H9 (cell line): ENCODE measurements around the gene DCDC2. TPM values are rescaled to one million over a fixed set of nuclear protein-coding genes. Genes with fewer than 3 reads are reported as not detected.

Source experiments
- DNase-seq: peaks from one replicate; pipeline ENCODE4 v3.0.0-alpha.2; 2017
- H2AFZ ChIP-seq: one replicate; pipeline ENCODE4 v1.6.1; 2013; ENCODE audit warnings: mild to moderate bottlenecking, low read length, control low read depth, moderate library complexity
- H2AK5ac ChIP-seq: 2 replicates; pipeline ENCODE4 v1.6.1; 2013; ENCODE audit warnings: low read length, control low read depth, mixed read lengths; ENCODE audit not compliant: insufficient read length
- H2BK120ac ChIP-seq: one replicate; pipeline ENCODE4 v1.6.1; 2013; ENCODE audit warnings: low read depth, mild to moderate bottlenecking, low read length, control low read depth, inconsistent platforms; ENCODE audit not compliant: poor library complexity, severe bottlenecking
- H2BK12ac ChIP-seq: 2 replicates; pipeline ENCODE4 v1.6.1; 2013; ENCODE audit warnings: low read length, control low read depth, mixed read lengths, low read depth; ENCODE audit not compliant: insufficient read length
- H2BK15ac ChIP-seq: 2 replicates; pipeline ENCODE4 v1.6.1; 2013; ENCODE audit warnings: low read depth, low read length, control low read depth
- H2BK20ac ChIP-seq: one replicate; pipeline ENCODE4 v1.6.1; 2013; ENCODE audit warnings: low read depth, mild to moderate bottlenecking, low read length, control low read depth, inconsistent platforms; ENCODE audit not compliant: poor library complexity, severe bottlenecking
- H2BK5ac ChIP-seq: 2 replicates; pipeline ENCODE4 v1.6.1; 2013; ENCODE audit warnings: low read length, control low read depth, mixed read lengths; ENCODE audit not compliant: insufficient read length
- H3K14ac ChIP-seq: 2 replicates; pipeline ENCODE4 v1.6.1; 2013; ENCODE audit warnings: low read length, control low read depth; ENCODE audit not compliant: insufficient read depth
- H3K18ac ChIP-seq: 2 replicates; pipeline ENCODE4 v1.6.1; 2013; ENCODE audit warnings: low read depth, mild to moderate bottlenecking, mixed read lengths, low read length, control low read depth; ENCODE audit not compliant: insufficient read length
- H3K23ac ChIP-seq: 2 replicates; pipeline ENCODE4 v1.6.1; 2013; ENCODE audit warnings: low read length, control low read depth, mixed read lengths, low read depth; ENCODE audit not compliant: insufficient read length
- H3K23me2 ChIP-seq: 2 replicates; pipeline ENCODE4 v1.6.1; 2013; ENCODE audit warnings: low read depth, mild to moderate bottlenecking, mixed read lengths, low read length, control low read depth; ENCODE audit not compliant: insufficient read length, poor library complexity, severe bottlenecking
- H3K27ac ChIP-seq: 2 replicates; pipeline ENCODE4 v1.5.1; 2013; ENCODE audit warnings: low read length, control low read depth, mixed read lengths, low read depth; ENCODE audit not compliant: insufficient read length
- H3K27me3 ChIP-seq: 2 replicates; pipeline ENCODE4 v1.6.1; 2013; ENCODE audit warnings: low read length, control low read depth, inconsistent platforms; ENCODE audit not compliant: insufficient read depth
- H3K4ac ChIP-seq: 2 replicates; pipeline ENCODE4 v1.6.1; 2013; ENCODE audit warnings: low read depth, mild to moderate bottlenecking, control low read depth, inconsistent platforms, low read length, moderate library complexity
- H3K4me1 ChIP-seq: 2 replicates; pipeline ENCODE4 v1.6.1; 2013; ENCODE audit warnings: low read length, control low read depth, inconsistent platforms; ENCODE audit not compliant: insufficient read depth
- H3K4me2 ChIP-seq: 2 replicates; pipeline ENCODE4 v1.6.1; 2013; ENCODE audit warnings: low read length, control low read depth, mixed read lengths; ENCODE audit not compliant: insufficient read length, insufficient read depth
- H3K56ac ChIP-seq: 2 replicates; pipeline ENCODE4 v1.6.1; 2013; ENCODE audit warnings: low read depth, mild to moderate bottlenecking, mixed read lengths, low read length, control low read depth; ENCODE audit not compliant: insufficient read length
- H3K79me1 ChIP-seq: 2 replicates; pipeline ENCODE4 v1.6.1; 2013; ENCODE audit warnings: low read depth, mild to moderate bottlenecking, moderate library complexity, low read length, control low read depth, inconsistent platforms; ENCODE audit not compliant: insufficient read depth, poor library complexity, severe bottlenecking
- H3K79me2 ChIP-seq: 2 replicates; pipeline ENCODE4 v1.6.1; 2013; ENCODE audit warnings: low read length, control low read depth, inconsistent platforms; ENCODE audit not compliant: insufficient read depth
- H3K9ac ChIP-seq: 2 replicates; pipeline ENCODE4 v1.6.1; 2013; ENCODE audit warnings: low read length, control low read depth, mixed read lengths; ENCODE audit not compliant: insufficient read length; ENCODE audit errors: extremely low read depth
- H3K9me3 ChIP-seq: one replicate; pipeline ENCODE4 v1.6.1; 2013; ENCODE audit warnings: low read depth, low read length, inconsistent platforms; ENCODE audit not compliant: control insufficient read depth
- H3T11ph ChIP-seq: one replicate; pipeline ENCODE4 v1.6.1; 2013; ENCODE audit warnings: mild to moderate bottlenecking, low read length, control low read depth, inconsistent platforms
- H4K20me1 ChIP-seq: one replicate; pipeline ENCODE4 v1.6.1; 2013; ENCODE audit not compliant: control insufficient read depth, insufficient read length, insufficient read depth
- H4K5ac ChIP-seq: 2 replicates; pipeline ENCODE4 v1.6.1; 2013; ENCODE audit warnings: low read depth, mild to moderate bottlenecking, mixed read lengths, low read length, control low read depth; ENCODE audit not compliant: insufficient read length
- H4K8ac ChIP-seq: replicated peaks from 2 replicates; pipeline ENCODE4 v1.6.1; 2013; ENCODE audit warnings: low read length, control low read depth, mixed read lengths, low read depth; ENCODE audit not compliant: insufficient read length
- H4K91ac ChIP-seq: 2 replicates; pipeline ENCODE4 v1.6.1; 2013; ENCODE audit warnings: low read depth, mild to moderate bottlenecking, moderate library complexity, mixed read lengths, low read length, control low read depth; ENCODE audit not compliant: insufficient read length
- H3K27ac Mint-ChIP-seq, 3 experiments: 2 replicates in 2 of 3; 3 replicates in 1 of 3; pipeline ENCODE4 v1.8.0; 2020 to 2021; ENCODE audit warnings: mixed read lengths in 3 of 3, mild to moderate bottlenecking in 1 of 3, moderate library complexity in 1 of 3
- H3K27me3 Mint-ChIP-seq: 2 replicates; pipeline ENCODE4 v1.8.0; 2021; ENCODE audit warnings: low read depth, mild to moderate bottlenecking, moderate library complexity, mixed read lengths
- H3K36me3 Mint-ChIP-seq, 3 experiments: 2 replicates in 2 of 3; 3 replicates in 1 of 3; pipeline ENCODE4 v1.8.0; 2020 to 2021; ENCODE audit warnings: low read depth in 3 of 3, mixed read lengths in 3 of 3; ENCODE audit not compliant: insufficient read depth in 1 of 3
- H3K4me1 Mint-ChIP-seq, 2 experiments: 2 replicates each; pipeline ENCODE4 v1.8.0; 2020; ENCODE audit warnings: mixed read lengths in 2 of 2
- H3K4me3 Mint-ChIP-seq, 2 experiments: 2 replicates in 1 of 2; 3 replicates in 1 of 2; pipeline ENCODE4 v1.8.0; 2020 to 2021; ENCODE audit warnings: mild to moderate bottlenecking in 2 of 2, mixed read lengths in 2 of 2, moderate library complexity in 1 of 2
- H3K9me3 Mint-ChIP-seq, 2 experiments: 2 replicates in 1 of 2; 3 replicates in 1 of 2; pipeline ENCODE4 v1.8.0; 2020; ENCODE audit warnings: mild to moderate bottlenecking in 2 of 2, mixed read lengths in 2 of 2, moderate library complexity in 1 of 2
- WGBS: extraction: QIAGEN DNeasy Blood & Tissue Kit; methylation state at CpG from one replicate; pipeline ENCODE4 v1.1.7; 2013; ENCODE audit warnings: missing lambda C conversion rate, low lambda C conversion rate, mixed read lengths; ENCODE audit not compliant: insufficient read length; ENCODE audit errors: extremely low coverage; 5-methylcytosine and 5-hydroxymethylcytosine counted together
- total RNA-seq: library from RNA; stranded (reverse); gene quantifications from 2 replicates; pipeline ENCODE4 v1.2.1, GENCODE V29; 2021
- TF ChIP-seq, protein P1 (sequence below): fragments of 200-600 bp; sonication (generic); conservative IDR thresholded peaks from 3 replicates; pipeline ENCODE4 v1.8.0; 2021; ENCODE audit warnings: antibody characterized with exemption, mild to moderate bottlenecking

Gene DCDC2
- total RNA-seq, 1 experiment from 2014 or later = 0.59 TPM

- Mint-ChIP-seq H3K4me3 (no peak overlapping the region), H3K9me3 (no peaks in the 10 kb centered on the region), H3K4me1 (peaks cover 13 to 17% of the 10 kb centered on the region in 2 experiments), H3K27ac (no peak overlapping the region), H3K27me3 (peaks cover 12% of the 10 kb centered on the region), H3K36me3 (no peaks in the 10 kb centered on the region)
- no peak overlapping the region for H3K4me2 ChIP-seq
- no peaks in the 10 kb centered on the region for H3K79me1 ChIP-seq
- no peaks in the 10 kb centered on the region for H3K9me3 ChIP-seq
- no peaks in the 10 kb centered on the region for H3K79me2 ChIP-seq
- no peaks in the 10 kb centered on the region for H3K27me3 ChIP-seq
- peak overlapping the region; percentile 7 for H2BK20ac ChIP-seq
- H3K23ac ChIP-seq = no peak overlapping the region
- H2BK5ac ChIP-seq = no peak overlapping the region
- H3K14ac ChIP-seq = no peak overlapping the region
- H4K8ac ChIP-seq = no peak overlapping the region
- H3T11ph ChIP-seq = no peak overlapping the region
- no peak overlapping the region for H2AK5ac ChIP-seq
- peaks cover 3% of the 10 kb centered on the region for H3K23me2 ChIP-seq
- H4K5ac ChIP-seq = no peak overlapping the region
- H3K4me1 ChIP-seq = no peaks in the 10 kb centered on the region
- H3K56ac ChIP-seq = no peak overlapping the region
- no peak overlapping the region for H2BK120ac ChIP-seq
- H3K9ac ChIP-seq = no peak overlapping the region
- no peak overlapping the region for H3K18ac ChIP-seq
- H4K20me1 ChIP-seq = no peaks in the 10 kb centered on the region
- H2BK12ac ChIP-seq = no peak overlapping the region
- no peak overlapping the region for H2BK15ac ChIP-seq
- no peak overlapping the region for H4K91ac ChIP-seq
- H3K27ac ChIP-seq = no peak overlapping the region
- H2AFZ ChIP-seq = no peak overlapping the region
- TF ChIP-seq, protein P1, sequence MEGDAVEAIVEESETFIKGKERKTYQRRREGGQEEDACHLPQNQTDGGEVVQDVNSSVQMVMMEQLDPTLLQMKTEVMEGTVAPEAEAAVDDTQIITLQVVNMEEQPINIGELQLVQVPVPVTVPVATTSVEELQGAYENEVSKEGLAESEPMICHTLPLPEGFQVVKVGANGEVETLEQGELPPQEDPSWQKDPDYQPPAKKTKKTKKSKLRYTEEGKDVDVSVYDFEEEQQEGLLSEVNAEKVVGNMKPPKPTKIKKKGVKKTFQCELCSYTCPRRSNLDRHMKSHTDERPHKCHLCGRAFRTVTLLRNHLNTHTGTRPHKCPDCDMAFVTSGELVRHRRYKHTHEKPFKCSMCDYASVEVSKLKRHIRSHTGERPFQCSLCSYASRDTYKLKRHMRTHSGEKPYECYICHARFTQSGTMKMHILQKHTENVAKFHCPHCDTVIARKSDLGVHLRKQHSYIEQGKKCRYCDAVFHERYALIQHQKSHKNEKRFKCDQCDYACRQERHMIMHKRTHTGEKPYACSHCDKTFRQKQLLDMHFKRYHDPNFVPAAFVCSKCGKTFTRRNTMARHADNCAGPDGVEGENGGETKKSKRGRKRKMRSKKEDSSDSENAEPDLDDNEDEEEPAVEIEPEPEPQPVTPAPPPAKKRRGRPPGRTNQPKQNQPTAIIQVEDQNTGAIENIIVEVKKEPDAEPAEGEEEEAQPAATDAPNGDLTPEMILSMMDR = no peak
- no CpG with 5 or more reads among the region's 7 CpGs for WGBS
- H3K4ac ChIP-seq = no peak overlapping the region
- DNase-seq = no peak
Measured at GRCh38 chr6:24122139-24122538, 235.7 kb downstream of the DCDC2 start.

Other genes starting within 250 kb of the DCDC2 start
- gene NRSN1, start 231.8 kb downstream of the DCDC2 start, total RNA-seq = not detected in 2 replicates
- 85.8 and 86.3 TPM in 2 replicates for gene MRS2, start 44.9 kb upstream of the DCDC2 start, total RNA-seq
- gene GPLD1, start 131.5 kb upstream of the DCDC2 start, total RNA-seq = 7.5 and 8.0 TPM in 2 replicates
- gene ALDH5A1, start 136.9 kb upstream of the DCDC2 start, total RNA-seq = 5.2 and 5.4 TPM in 2 replicates